ENCODE results near the gene COBL.

COBL gene

DNA sequence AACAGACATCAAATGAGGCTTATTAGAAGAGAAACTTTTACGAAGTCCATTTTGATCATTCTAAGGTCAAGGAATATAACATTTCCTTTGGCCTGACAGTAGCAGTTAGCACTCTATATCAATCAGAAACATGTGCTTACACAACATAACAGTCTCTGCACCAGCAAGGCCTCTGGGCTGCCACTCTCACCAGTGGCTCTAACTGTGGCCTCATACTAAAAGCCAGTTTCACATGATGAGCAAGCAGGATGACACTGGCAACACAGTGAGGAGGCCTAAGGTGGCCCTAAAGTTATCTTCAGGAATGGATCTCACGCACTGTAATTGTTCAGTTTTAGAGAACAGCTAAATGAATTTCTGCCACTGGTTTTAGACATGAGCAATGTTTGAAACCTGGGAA is 126.8 kb downstream of the COBL start:
- no peak for DNase-seq (ENCODE audit: low read depth in 2 of 2)

GRCh38 chr7:51188987-51189386 is 127.6 kb downstream of the COBL start:
- DNase-seq (ENCODE audit: low read depth in 2 of 2): no peak

DNA sequence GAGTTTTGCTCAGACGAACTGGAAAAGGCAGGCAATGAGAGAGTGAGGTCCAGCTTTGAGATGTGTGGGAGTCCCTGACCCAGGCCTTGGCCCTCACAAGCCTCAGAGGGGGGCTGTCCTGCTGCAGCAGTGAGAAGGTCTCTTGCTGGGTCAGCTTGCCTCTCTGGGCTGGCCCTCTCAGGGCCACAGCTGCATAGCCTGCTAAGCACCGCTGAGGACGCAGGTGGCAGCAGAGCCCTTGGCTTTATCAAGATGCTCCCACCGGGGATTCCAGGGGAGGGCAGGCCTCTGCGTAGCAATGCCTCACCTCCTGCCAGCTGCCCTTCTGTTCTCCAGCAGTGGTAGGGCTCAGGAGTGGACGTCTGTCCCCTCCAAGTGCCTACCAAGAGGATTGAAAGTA is 128.7 kb downstream of the COBL start:
- DNase-seq (ENCODE audit: low read depth in 2 of 2): no peak

DNA sequence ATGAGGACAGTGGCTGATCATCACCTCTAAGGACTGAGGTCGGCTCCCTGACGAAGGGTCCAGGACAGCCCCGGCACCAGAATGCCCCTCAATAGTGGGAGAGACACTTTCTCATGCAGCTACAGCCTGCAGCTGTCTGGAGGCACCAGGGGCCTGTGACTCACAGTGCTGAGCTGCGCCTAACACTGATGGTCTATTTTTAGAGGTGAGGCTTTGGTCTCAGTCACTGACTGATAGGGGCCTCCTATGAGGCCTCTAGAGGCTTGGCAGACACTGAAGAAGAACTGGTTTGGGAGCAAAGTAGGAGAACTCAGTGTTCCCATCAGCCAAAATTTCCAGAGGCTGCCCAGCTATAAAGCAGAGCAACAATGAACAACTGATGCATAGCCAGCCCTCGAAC is 130.1 kb downstream of the COBL start:
- no peak for DNase-seq (ENCODE audit: low read depth in 2 of 2)

GRCh38 chr7:51182636-51183166 is 133.9 kb downstream of the COBL start:
- DNase-seq (ENCODE audit: low read depth in 2 of 2): no peak

DNA sequence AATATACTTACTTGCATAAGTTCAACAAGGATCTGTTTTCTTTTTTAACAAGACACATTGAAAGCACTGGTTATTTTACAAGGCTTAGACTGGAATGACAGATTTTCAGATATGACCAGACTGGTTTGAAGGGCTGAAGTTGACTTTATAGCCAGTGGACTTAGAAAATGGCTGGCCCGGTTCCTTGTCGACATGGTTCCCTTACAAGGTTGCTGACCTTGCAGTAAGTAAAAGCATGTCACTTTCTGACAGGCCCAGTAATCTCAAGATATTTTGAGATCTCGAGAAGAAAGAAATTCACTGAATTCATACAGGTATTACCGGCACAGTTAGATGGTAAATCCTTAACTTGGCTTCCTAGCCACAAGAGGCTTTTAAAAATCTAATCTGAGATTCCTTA is 136.5 kb downstream of the COBL start:
- DNase-seq (ENCODE audit: low read depth in 2 of 2): no peak

GRCh38 chr7:51175992-51176388 is 140.6 kb downstream of the COBL start:
- no peak for DNase-seq (ENCODE audit: low read depth in 2 of 2)

DNA sequence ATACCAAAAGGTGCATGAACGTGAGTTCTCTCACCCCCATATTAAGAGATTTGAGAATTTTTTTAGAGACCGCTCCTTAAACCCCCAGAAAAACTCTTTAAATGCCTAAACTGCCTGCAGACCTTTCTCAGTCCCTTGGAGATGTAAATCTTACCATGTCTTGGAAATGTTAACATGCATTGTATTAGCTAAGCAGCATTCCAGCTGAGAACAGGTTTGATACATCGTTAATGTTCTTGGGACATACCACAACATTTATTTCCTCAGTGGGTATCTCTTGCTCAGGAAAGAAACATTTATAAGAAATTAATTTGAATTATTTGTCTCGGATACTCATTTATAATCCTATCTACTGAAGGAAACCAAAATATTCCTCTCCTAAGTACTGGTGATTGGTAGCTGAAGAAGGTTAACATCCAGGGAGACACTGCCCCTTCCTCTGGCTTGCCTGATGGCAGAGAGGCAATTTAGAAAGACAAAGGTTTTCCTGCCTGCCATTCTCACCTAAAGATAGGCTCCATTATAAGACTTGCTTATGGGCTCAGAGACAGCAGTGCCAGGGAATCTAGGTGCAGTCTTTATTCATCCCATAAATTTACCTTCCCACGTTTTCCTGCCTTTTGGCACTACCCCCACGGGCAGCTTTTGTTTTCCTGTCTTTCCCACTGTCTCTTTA is 141.2 kb downstream of the COBL start:
- DNase-seq (ENCODE audit: low read depth in 2 of 2): no peak

DNA sequence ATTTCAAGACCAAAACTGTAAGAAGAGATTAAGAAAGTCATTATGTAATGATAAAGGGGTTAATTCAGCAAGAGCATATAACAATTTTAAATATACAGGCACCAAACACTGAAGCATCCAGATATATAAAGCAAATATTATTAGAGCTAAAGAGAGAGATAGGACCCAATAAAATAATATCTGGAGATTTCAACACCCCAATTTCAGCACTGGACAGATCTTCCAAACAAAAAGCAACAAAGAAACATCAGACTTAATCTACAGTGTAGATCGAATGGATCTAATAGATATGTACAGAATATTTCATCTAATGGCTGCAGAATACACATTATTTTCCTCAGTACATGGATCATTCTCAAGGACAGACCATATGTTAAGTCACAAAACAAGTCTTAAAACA is 151.3 kb downstream of the COBL start:
- DNase-seq (ENCODE audit: low read depth in 2 of 2): no peak

- peak; percentile 21 to 26 for DNase-seq (ENCODE audit: low read depth in 2 of 2)
Measured at GRCh38 chr7:51162724-51163329, 153.8 kb downstream of the COBL start.

GRCh38 chr7:51161937-51162336 is 154.7 kb downstream of the COBL start:
- DNase-seq (ENCODE audit: low read depth in 2 of 2): no peak

- DNase-seq (ENCODE audit: low read depth in 2 of 2): peak; percentile 8 to 28
Measured at GRCh38 chr7:51160990-51161615, 155.5 kb downstream of the COBL start.

DNA sequence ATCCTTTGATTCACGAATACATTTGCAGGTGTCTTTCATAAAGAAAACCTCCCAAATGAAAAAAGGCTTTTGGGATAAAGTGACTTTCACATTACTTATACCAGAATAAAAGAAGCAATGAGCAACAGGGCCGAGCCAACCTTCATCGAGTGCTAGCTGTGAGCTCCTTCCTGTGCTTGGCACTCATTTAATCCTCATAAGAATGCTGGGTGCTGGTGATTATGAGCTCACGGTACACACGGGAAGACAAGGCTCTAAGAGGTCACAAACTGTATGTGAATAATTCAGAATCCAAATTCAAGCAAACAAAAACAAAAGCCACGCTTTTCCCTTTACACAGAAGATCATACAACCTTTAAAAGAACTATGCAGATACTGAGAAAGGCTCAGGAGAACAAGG is 156.2 kb downstream of the COBL start:
- no peak for DNase-seq (ENCODE audit: low read depth in 2 of 2)

DNA sequence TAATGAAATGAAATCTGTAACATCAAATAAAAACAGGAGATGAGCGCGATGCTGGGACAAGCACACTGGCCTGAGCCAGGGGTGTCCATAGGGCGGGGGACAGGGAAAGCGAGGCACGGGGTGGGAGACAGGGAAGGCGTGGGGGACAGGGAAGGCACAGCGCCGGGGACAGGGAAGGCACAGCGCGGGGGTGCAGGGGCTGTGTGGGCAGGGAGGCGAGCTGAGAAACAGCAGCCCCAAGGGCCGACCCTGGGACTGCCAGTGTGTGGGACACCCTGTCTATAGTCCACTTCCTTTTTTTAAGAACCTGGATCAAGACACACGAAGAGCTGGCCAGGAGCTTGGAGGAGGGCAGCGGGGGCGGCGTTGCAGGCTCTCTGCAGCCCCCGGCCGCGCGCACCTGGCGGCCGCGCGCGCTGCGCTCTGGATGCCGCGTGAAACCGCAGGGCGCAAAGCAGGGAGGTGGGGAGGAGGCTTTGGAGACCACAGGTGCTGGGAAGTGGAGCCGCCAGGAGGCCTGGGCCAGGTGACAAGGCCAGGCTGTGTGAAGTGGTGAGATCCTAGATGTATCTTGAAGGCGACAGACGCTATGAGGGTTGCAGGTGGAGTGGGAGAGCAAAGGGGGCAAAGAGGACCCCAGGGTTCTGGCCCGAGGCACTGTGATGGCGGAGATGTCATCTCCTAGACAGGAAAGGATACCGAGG is 157.7 kb downstream of the COBL start:
- DNase-seq (ENCODE audit: low read depth in 2 of 2): no peak

GRCh38 chr7:51158211-51158610 is 158.4 kb downstream of the COBL start:
- no peak for DNase-seq (ENCODE audit: low read depth in 2 of 2)

DNA sequence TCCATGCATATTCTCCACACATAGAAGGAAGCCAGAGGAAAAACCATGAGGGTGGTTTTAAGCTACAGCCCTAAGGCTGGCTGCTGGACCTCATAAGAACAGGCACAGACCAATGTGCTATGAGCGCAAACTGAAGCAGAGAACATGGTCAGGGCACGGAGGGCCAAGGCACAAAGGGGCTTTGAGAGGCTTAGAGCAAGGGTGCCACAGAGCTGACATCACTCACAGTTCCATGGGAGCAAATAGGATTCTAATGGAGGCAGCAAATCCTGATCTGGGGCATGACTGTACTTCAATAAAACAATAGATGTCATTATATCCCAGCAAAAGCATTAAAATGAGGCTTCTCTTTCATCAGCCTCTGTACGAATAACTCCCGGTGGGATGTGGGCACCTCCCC is 162.4 kb downstream of the COBL start:
- DNase-seq (ENCODE audit: low read depth in 2 of 2): no peak

DNA sequence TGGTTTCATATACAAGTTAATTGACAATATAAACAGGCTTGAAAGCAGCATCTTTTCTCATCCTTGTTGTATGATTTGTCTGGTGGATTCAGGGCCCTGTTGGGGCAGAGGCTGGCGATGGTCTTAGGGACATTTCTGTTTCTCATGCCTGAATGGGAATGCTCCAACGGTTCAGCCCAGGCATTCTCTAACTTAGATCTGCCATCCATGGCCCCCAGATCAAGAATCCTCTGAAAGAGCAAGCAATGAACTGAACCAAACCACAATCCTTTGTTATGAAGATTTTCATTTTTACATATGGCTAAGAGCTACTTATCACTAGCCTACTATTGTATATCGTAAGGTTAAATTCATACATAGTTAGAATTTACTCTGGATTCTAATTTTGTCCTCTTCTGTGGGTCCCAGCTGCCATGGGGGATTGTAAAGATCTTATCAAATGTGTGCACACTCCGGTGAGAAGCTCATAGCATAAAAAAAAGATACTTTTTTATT is 163.9 kb downstream of the COBL start:
- no peak for DNase-seq (ENCODE audit: low read depth in 2 of 2)

- DNase-seq (ENCODE audit: low read depth in 2 of 2): no peak
Measured at GRCh38 chr7:51151455-51151854, 165.2 kb downstream of the COBL start.

DNA sequence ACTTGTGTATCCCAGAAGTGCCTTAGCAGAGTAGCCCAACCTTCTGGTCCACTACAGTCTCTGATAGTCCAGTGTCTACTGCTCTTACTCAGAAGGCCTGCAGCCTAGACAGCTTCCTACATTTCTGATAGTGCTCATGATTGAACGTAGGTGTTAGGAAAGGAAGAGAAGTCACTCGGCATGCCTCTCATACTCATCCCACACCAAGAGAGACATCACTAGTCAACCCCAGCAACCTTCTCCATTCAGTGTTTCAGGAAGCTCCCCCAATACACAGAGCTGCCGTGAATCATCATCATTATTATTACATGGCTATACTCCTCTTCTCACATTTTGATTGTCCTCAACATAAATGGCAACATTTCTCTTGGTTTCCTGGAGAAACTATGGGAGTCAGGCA is 166.4 kb downstream of the COBL start:
- DNase-seq (ENCODE audit: low read depth in 2 of 2): no peak

GRCh38 chr7:51148216-51148615 is 168.4 kb downstream of the COBL start:
- no peak for DNase-seq (ENCODE audit: low read depth in 2 of 2)

DNA sequence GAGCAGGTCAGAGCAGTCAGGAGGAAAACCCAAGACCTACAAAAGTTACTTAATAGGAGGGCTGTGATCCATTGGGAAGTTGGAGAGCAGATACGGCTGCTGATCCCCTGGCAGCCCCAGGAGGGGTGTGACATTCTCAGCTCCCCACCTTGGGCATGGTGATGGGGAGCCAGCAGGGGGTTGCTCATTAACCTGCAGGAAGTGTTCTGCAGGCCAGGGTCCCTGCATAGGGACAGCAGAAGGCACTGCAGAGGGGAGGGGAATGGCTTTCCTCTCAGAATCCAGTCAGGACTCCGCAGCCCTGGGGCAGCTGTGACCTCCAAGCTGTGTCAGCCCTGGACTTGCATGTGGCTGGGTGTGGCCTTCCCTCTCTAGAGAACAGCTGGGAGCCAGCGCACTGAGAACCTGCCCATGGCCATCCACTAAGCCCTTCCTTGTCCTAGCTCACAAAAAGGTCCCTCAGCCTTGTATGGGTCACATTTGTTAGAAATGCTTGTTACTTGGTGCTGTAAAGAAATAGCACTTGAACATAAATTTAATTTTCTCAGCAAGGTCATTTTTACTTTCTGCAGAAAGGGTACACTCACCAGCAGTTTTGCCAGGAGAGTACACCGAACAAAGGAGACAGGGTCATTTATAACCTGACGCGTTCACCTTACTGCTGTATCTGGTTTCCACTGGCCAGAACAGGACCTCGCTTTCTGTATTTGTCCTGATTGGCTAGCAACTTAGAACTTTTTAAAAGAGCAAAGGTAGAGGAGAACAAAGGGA is 169.6 kb downstream of the COBL start:
- no peak for DNase-seq (ENCODE audit: low read depth in 2 of 2)

GRCh38 chr7:51144178-51144577 is 172.4 kb downstream of the COBL start:
- no peak for DNase-seq (ENCODE audit: low read depth in 2 of 2)

Data from stimulated activated CD8-positive, alpha-beta memory T cell treated with anti-CD3 and anti-CD28 coated beads, Interleukin-2, amount 100 ng/mL, for 1 hour (primary cell).